GM18517 (cell line): ENCODE results near the gene VIPR2.
"Not testable (repeated sequence)": the region's sequence is repeated elsewhere in the genome, so short reads cannot be mapped to it uniquely, and the experiment has no call there.

Source experiments
- ATAC-seq: cut with Tn5 transposase; IDR thresholded peaks from one replicate; pipeline ENCODE4 v1.9.1; 2021; ENCODE audit warnings: mild to moderate bottlenecking, moderate library complexity; ENCODE audit not compliant: unreplicated experiment

VIPR2 gene

GRCh38 chr7:159140170-159140910 is 4.3 kb downstream of the VIPR2 start:
- no peak for ATAC-seq

GRCh38 chr7:159139639-159140038 is 5.0 kb downstream of the VIPR2 start:
- ATAC-seq: no peak

- ATAC-seq: no peak
These were observed 5.5 kb downstream of the VIPR2 start for GRCh38 chr7:159139202-159139601.

GRCh38 chr7:159138508-159138907 is 6.2 kb downstream of the VIPR2 start:
- no peak for ATAC-seq

- ATAC-seq: no peak
These were observed 6.8 kb downstream of the VIPR2 start for GRCh38 chr7:159137906-159138305.

GRCh38 chr7:159136846-159137245 is 7.8 kb downstream of the VIPR2 start:
- ATAC-seq: no peak

- no peak for ATAC-seq
These were observed 8.2 kb downstream of the VIPR2 start for GRCh38 chr7:159136442-159136841.

- ATAC-seq: no peak
These were observed 8.7 kb downstream of the VIPR2 start for GRCh38 chr7:159136013-159136412.

- not testable (repeated sequence) for ATAC-seq
These were observed 11.8 kb downstream of the VIPR2 start for GRCh38 chr7:159132670-159133443.

GRCh38 chr7:159130820-159131219 is 13.8 kb downstream of the VIPR2 start:
- ATAC-seq: no peak

- ATAC-seq: no peak
These were observed 14.4 kb downstream of the VIPR2 start for GRCh38 chr7:159130199-159130775.

- ATAC-seq: no peak
These were observed 15.9 kb downstream of the VIPR2 start for GRCh38 chr7:159128767-159129166.

- no peak for ATAC-seq
These were observed 16.7 kb downstream of the VIPR2 start for GRCh38 chr7:159127691-159128642.

- no peak for ATAC-seq
These were observed 18.1 kb downstream of the VIPR2 start for GRCh38 chr7:159126311-159127260.

GRCh38 chr7:159125955-159126270 is 18.8 kb downstream of the VIPR2 start:
- no peak for ATAC-seq

- ATAC-seq: no peak
These were observed 19.3 kb downstream of the VIPR2 start for GRCh38 chr7:159125104-159125954.

GRCh38 chr7:159123793-159124192 is 20.9 kb downstream of the VIPR2 start:
- not testable (repeated sequence) for ATAC-seq

- not testable (repeated sequence) for ATAC-seq
These were observed 21.4 kb downstream of the VIPR2 start for GRCh38 chr7:159123294-159123693.

- ATAC-seq: no peak
These were observed 22.4 kb downstream of the VIPR2 start for GRCh38 chr7:159122276-159122675.
